GM12864 (cell line): ENCODE measurements around the gene NTNG2.

Experiments used
- DNase-seq: peaks from one replicate; pipeline ENCODE4 v3.0.0-alpha.2; 2011; ENCODE audit warnings: low read depth
- H3K4me3 ChIP-seq: 2 replicates; pipeline ENCODE4 v1.5.1; 2011; ENCODE audit warnings: mild to moderate bottlenecking, low read depth, low read length, control low read depth
- TF ChIP-seq, protein P1 (sequence below): IDR thresholded peaks from 2 replicates; pipeline ENCODE4 v1.5.1; 2011; ENCODE audit warnings: low read depth, mild to moderate bottlenecking, moderate library complexity, low read length, control low read depth, inconsistent platforms; ENCODE audit errors: missing control alignments

NTNG2 gene

DNA sequence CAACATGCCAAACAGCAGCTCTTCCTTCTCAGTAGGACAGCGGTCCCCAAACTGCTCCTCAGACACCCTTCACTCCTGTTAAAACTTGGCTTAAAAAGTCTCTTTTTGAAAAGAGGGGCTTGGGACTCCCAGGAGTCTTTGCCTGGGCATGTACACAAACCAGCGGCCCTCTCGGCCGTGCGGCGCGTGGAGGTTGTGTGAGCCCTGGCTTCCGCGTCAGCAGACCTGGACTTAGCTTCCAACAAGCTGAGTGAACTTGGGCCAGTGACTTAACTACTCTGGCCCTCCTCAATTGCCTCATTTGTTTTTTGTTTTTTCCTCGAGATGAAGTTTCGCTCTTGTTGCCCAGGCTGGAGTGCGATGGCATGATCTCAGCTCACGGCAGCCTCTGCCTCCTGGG is 15.3 kb upstream of the NTNG2 start:
- no peak overlapping the region for H3K4me3 ChIP-seq
- TF ChIP-seq, protein P1, sequence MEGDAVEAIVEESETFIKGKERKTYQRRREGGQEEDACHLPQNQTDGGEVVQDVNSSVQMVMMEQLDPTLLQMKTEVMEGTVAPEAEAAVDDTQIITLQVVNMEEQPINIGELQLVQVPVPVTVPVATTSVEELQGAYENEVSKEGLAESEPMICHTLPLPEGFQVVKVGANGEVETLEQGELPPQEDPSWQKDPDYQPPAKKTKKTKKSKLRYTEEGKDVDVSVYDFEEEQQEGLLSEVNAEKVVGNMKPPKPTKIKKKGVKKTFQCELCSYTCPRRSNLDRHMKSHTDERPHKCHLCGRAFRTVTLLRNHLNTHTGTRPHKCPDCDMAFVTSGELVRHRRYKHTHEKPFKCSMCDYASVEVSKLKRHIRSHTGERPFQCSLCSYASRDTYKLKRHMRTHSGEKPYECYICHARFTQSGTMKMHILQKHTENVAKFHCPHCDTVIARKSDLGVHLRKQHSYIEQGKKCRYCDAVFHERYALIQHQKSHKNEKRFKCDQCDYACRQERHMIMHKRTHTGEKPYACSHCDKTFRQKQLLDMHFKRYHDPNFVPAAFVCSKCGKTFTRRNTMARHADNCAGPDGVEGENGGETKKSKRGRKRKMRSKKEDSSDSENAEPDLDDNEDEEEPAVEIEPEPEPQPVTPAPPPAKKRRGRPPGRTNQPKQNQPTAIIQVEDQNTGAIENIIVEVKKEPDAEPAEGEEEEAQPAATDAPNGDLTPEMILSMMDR, result no peak
- no peak for DNase-seq

DNA sequence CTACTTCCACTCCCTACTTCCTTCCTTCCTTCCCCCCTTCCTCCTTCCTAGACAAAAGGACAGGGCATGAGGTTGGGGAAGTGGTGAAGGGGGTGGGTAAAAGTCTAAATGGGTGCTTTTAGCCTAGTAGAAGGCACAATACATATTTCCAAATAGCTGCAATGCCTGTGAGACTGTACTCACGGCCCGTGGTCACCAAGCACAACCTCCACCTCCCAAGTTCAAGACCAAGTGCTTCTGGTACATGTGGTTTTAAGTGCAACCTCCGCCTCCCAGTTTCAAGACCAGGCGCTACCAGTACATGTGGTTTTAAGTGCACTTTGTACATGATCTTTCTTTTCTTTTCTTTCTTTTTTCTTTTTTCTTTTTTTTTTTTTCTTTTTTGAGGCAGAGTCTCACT is 14.5 kb upstream of the NTNG2 start:
- TF ChIP-seq, protein P1, result no peak
- DNase-seq, result no peak
- no peak overlapping the region for H3K4me3 ChIP-seq

DNA sequence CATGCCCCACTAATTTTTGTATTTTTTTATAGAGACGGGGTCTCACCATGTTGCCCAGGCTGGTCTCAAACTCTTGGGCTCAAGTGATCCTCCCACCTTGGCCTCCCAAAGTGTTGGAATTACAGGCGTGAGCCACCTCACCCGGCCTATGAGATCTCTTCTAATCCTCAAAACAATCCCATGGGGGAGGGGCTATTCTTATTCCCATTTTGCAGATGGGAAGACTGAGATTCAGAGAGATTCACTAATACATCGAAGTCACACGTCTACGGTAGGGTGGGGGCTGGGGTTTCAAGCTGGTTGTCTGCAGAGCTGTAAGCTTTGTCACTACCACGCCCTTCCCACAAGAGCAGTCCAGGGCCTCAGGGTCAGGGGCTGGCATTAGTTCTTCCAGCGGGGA is 14.0 kb upstream of the NTNG2 start:
- no peak for DNase-seq
- H3K4me3 ChIP-seq, result no peak overlapping the region
- TF ChIP-seq, protein P1, result no peak

DNA sequence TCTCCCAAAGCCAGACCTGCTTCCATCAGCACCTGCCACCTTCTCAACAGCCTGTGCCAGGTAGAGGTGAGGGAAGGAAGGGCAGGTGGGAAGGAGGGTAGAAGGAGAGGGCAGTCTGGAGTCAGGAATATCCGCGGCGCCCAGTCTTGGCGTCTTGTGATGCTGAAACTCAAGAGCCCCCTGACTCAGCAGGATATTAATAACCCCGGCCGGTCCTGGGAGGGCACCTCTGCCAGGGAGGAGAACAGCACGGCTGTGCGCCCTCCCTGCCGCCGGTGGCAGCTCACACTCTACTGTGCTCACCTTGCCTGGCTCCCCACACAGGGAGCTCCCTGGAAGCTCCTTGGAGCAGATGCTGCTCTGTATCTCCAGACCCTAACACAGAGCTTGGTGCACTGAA is 11.6 kb upstream of the NTNG2 start:
- no peak for DNase-seq
- no peak overlapping the region for H3K4me3 ChIP-seq
- TF ChIP-seq, protein P1, result no peak

DNA sequence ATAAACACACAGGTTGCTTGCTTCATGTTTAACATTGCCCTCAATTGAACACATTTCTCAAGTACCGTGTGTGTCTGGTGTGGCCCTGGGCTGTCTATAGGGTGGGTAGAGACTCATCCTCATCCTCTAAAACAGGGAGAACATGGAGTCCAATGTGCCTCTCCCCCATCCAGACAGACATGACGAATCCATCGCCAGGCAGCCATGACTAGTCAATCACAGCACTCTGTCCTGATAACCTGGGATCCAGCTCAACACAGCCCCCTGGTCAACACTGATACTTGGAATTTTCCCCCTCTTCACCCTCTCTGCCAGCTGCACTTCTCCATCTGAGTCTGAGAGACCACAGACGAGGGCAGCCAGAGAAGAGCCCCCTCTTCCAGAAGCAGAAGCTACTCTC is 10.7 kb upstream of the NTNG2 start:
- no peak for DNase-seq
- TF ChIP-seq, protein P1, result no peak
- H3K4me3 ChIP-seq, result no peak overlapping the region

DNA sequence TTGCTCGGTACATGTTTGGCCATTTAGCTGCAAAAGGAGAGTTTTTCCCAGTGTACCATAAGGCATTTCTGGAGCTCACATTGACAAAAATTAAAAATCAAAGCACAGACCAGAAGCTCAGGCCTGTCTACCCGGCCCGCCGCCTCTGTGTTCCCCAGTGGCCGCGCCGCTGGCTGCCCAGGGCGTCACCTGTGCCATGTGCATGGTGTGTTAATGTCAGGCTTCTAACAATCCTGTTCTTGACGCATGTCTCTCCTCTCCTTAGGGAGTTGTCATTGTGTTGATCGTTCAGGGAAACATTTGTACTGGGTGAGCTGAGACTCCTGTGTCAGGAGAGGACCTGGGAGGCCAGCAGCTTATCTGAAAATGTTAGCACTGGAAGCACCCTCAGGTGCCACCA is 9.6 kb upstream of the NTNG2 start:
- DNase-seq, result no peak
- H3K4me3 ChIP-seq, result no peak overlapping the region
- TF ChIP-seq, protein P1, result no peak

DNA sequence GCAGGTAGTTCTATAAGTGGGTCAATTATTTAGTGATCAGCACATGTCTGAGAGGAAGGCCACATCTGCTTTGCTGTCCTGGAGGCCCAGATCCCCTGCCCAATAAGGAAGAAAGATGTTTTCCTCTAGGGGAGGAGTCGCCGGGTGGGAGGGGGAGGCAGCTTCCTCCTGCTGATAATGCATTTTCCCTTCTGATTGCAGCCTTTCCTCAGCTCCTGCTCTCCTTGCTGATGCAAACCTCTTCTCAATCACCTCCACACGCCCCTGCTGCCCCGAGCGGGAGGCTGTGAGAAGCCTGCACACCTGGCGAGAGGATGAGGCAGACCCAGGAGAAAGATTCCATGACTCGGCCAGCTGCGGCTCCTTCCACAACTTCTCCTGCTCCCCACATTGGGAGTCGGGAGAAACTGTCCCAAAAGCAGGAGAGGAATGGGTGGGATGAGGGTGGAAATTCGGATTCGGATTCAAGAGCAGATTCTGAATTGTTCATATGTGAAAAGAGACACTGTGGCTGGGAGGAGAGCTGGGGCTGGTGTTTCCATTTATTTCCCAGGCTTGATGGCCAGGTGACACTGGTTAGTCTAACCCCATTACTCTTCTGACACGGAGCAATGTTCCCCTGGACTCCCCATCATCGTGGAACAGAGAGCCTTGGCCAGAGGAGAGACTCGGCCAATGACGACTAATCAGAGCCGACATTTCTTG is 6.8 kb upstream of the NTNG2 start:
- TF ChIP-seq, protein P1, result no peak
- no peak for DNase-seq
- no peak overlapping the region for H3K4me3 ChIP-seq
